Activated T-cell treated with anti-CD3 and anti-CD28 coated beads for 4 hours (primary cell): ENCODE measurements around the gene MARK3.

Source experiments
- DNase-seq: peaks from one replicate; pipeline ENCODE4 v3.0.0-alpha.2; 2020

The MARK3 gene

DNA sequence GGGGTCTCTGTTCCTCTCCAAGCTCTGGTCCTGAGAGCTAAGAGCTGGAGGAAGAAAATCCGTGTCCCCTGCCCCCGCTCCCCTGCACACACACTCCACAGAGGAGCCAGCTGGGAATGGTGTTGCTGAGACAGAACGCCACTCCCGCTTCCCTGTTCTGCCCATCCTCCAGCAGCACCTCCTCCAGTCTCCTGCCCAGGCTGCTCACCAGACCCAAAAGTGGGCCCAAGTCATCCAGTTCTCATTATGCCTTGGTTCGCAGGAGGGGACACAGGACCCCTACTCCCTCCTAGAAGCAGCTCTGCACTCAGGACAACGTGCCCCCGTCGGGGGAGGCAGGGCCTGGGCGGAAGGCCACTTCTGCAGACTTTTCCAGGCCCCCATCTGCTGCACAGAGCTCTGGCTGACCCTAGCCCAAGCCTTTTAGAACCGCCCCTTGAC is 143.0 kb downstream of the MARK3 start:
- DNase-seq = no peak

DNA sequence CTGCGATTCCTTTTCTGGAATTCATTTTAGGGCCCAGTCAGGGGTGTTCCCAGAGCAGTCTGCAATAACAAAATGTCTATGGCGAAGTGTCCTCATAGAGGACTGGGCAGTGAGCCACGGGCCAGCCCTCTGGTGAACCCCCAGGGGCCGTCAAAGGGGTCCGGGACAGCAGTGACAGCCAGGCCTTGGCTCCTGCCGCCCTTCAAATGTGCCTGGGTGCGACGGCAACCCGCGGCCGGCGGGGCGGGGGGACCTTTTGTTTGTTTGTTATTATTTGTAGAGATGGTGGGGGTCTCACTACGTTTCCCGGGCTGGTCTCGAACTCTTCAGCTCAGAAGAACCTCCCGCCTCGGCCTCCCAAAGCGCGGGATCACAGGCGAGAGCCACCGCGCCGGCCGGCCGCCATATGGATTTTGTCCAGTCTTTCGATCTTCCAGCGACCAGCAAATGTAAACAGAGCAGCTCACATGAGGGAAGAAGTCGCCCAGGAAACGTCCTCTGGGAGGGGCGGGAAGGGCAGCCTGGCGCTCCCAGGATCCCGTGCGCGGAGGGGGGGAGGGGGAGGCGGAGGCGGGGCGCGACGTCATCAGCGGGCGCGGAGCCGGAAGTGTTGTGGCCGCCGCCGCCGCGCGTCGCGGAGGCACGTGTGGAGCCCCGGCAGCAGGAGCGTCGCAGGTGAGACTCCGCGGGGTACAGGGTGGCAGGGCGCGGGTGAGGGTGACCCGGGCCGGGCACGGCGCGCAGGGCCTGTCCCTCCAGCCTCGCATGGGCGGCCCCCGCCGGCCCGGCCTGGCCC is 143.6 kb downstream of the MARK3 start, which contains the start of gene TRMT61A:
TRMT61A (plus strand) TSS at position 610 of the 796 bp plus-strand sequence. CDS start 783 bp downstream, outside the sequence.
- peak; percentile 67 for DNase-seq

GRCh38 chr14:103529383-103530365 is 144.5 kb downstream of the MARK3 start:
- no peak for DNase-seq

- DNase-seq = no peak
These were observed 145.2 kb downstream of the MARK3 start for GRCh38 chr14:103530390-103530789.

DNA sequence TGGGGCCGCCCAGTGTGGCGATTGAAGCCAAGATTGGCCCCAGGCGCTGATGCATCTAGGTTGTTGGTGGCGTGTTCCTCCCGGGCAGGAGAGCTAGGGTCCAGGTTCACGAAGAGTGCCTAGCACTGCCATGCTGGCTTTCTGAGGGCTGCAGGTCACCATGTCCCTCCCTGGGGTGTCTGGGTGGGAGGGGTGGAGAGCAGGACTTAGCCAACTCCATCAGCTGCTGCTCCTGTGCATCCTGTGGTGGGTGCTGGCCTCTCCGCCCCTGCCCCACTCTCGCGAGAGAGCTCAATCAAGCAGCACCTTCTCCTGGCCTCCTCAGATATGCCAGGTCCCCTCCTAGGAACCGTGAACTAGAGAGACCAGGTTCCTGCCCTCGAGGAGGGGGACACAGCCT is 145.6 kb downstream of the MARK3 start:
- DNase-seq = no peak

DNA sequence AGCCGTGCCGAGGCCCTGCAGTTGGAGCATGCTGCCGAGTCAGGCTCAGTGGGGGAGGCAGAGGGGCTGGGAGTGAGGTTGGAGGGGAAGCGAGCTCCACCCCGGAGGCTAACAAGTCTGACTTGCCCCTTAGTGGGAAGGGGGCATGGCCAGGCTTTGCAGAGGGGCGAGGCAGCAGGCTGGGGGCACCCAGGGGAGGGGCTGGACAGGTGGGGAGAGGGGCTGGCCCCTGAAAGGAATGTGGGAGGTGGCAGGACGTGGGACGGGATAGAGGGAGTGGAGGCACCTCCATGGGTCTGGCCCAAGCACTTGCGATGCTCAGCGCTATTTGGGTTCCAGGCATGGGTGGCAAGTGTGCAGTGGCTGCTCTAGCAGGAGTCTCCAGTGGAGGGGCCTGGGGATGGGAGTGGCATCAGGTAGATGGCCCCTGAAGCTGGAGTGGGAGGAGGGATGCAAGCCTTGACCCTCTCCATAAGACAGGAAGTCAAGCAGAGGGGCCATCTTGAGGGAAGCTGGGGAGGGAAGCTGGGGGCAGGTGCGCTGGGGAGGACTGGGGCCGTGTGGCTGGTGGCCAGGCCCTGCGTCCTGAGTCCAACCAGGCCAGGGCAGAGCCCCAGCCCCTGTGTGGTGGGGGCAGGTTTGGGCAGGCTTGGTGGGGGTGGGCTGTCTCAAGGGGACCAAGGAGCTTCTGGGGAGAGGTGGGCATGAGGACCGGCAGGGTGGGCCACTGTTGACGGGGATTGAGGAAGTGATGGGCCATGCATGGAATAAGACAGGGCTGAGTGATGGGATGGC is 146.4 kb downstream of the MARK3 start:
- no peak for DNase-seq

GRCh38 chr14:103532216-103533136 is 147.3 kb downstream of the MARK3 start:
- DNase-seq = no peak

DNA sequence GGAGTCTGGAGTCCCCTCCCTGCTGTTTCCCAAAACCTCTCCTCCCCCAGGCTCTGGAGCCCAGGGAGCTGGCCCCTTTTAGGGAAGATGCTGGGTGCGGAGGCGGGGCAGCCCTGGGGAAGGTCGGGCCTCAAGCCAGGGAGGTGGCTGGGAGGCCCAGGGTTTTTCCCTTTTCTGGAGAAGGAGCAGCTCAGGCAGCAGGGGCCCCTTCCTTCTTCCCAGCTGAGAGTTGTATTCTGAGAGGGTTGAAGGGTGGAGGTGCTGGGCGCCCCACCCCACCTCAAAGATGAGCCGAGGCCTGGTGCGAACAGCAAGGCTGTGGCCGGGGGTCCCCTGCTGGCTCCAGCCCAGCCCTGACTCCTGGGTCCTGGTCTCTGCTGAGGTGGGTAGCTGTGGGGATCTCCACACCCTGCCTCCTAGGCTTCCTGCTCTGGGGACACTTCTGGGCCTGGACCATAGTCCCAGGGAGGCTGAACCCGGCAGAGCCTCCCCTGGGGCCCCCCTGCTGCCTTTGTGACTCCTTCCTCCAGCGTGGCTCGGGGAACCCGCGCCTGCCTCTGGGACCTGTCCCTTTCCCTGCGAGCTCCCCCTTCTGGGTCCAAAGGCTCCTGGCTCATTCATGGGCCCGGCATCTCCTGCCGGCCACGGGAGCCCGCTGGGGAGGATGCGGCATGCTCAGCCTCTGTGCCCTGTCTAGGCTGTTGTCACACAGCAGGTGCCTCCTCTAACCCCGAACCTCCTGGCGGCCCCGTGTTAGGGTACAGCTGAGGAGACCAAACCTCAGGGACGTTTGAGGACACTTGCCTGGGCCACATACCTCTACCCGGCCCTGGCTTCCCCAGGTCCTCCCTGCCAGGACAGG is 148.2 kb downstream of the MARK3 start:
- DNase-seq = no peak

DNA sequence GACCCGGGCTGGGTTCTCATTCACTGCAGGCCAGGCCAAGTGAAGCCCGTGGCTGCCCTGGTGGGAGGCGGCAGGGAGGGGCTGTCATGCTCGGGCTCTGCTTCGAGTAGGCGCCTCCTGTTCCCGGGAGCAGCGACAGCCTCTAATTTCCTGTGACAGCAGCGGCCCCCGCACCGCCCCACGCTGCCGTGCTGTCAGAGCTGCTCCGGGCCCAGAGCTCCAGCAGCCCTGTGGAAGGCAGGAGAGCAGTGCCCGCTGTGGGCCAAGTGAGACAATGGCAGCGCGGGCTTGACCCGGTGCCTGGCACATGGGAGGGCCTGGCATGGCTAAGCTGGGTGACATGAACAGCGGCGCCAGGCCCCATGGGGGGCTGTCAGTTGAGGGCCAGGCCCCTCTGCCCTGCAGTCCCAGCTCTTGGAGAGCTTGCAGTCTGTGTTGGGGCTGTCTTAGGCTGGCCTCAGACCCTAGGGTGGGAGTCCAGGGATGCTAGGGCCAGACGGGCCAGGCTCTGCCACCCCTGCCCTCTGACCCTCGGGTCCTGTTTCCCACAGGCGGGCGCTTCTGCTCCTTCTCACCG is 148.9 kb downstream of the MARK3 start:
- DNase-seq = no peak

GRCh38 chr14:103534576-103535061 is 149.4 kb downstream of the MARK3 start:
- DNase-seq = no peak

DNA sequence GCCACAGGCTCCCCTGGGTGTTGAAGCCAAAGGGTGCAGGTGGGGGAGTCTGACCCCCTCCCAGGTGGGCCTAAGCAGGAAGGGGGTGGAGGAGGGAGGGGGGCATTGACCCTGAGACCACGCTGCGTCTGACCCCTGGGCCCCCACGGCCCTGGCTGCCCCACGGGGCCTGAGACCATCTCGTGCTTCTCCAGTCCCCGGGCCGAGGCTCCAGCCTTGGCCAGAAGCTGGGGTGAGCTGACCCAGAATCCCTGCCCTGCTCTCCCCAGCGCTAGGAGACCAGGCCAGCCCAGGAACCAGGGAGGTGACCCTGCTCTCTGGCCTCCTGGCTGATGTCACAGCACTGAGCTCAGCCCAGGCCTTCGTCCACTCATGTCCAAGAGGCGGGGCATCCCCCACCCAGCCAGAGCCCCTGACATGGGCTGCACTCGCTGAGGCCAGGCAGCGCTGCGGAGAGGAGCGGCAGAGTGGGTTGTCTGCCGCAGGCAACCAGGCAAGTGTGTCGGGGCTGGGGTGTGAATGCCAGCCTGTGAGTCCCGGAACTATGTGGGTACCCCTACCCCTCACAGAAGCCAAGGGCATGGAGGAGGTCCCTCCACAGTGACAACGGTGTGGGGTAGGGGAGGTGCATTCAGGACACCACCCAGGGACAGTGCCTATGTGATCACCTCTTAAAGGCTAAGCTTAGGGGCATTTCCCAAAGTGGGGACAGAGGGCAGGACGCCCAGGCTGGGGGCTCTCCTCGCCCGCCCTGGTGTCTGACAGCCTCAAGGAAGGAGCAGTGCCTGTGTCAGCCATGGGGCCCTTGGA is 150.1 kb downstream of the MARK3 start:
- DNase-seq = no peak

DNA sequence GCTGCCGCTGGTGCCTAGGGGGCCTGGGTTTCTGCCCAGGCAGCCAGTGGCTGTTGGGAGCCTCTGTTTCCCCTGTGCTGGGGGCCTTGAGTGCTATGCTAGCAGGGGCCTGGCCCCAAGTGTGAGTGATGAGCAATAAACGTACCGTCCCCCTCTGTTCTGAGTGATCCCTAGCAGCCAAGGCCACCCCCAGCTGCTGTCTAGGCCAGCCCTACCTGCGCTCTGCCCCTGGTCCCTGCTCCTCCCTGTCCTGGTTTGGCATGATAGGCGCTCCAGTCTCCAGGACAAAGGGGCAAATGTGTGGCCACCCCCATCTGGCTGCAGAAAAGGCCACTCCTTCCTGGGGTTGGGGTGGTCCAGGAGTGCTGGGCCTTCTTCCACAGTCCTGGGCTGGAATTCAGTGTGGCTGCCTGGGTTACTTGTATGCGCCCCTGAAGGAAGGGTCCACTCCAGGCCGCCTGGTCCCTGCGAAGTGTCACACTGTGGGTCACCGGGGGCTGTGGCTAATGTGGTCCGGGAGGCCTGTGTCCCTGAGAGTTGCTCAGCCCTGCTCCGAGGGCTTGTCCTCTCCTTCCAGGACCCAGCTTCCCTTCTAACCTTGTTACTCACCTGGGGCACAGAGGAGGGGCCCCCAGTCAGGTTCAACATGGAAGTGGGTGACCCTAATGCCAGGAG is 150.8 kb downstream of the MARK3 start:
- no peak for DNase-seq

DNA sequence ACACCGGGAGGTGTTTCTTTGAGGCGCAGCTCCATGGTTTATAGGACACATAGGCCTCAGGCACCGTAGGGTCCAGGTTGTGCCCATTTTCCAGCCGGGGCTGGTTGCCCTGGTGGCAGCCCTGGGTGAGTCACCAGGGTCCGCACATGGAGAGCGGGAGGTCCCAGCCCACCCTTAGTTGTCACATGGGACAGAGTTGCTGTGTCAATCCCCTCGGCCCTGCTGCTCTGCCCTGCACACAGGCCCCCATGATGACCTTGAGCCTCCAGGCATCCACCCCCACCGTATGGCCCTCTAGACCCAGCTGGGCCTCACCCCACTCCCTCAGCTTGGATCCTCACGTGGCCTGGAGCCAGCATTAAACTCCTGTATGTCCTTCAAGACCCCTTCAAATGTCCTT is 151.5 kb downstream of the MARK3 start:
- DNase-seq = no peak

- DNase-seq = no peak
These were observed 152.2 kb downstream of the MARK3 start for GRCh38 chr14:103537175-103537990.

DNA sequence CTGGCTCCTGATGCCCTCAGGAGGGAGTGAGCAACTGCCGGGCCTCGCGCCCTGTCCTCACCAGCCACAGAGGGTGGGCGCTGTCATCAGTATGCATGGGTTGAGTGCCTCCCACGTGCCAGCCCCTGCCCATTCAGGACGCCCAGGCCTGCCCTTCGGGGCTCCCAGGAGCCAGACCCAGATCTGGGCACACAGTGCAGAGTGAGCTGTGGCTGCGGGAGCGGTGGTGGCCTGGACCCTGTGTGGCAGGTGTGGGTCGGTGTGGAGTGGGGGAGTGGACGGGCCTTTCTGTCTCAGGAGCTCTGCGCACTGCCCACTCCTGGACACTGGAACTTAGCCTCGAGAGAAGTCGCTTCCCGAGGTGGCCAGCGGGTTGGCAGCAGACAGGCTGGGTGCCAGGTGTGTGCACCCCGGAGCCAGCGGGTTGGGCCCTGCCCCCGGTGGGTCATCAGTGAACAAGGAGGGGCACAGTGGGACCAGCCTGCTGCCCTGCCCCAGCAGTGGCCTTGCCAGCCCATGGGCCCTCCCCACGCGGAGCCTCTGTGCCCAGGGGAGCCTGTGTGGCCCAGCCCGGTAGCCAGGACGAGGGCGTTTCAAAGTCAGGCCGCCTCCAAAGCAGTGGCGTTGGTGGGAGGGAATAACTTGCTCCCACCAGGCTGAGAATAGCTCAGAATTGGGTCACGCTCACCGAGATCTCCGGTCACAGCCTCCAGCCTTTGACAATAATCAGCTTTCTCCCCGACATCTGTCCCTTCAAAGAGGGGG is 153.3 kb downstream of the MARK3 start:
- DNase-seq = no peak

- DNase-seq = no peak
These were observed 154.0 kb downstream of the MARK3 start for GRCh38 chr14:103539056-103539825.
